Stimulated activated CD4-positive, alpha-beta T cell treated with anti-CD3 and anti-CD28 coated beads, Interleukin-15, amount 100 ng/mL, for 24 hours (primary cell): ENCODE results near the gene UBE2E1.
"Not testable (repeated sequence)": the region's sequence is repeated elsewhere in the genome, so short reads cannot be mapped to it uniquely, and the experiment has no call there.

Source experiments
- DNase-seq: peaks from one replicate; pipeline ENCODE4 v3.0.0-alpha.2; 2020

Gene UBE2E1

DNA sequence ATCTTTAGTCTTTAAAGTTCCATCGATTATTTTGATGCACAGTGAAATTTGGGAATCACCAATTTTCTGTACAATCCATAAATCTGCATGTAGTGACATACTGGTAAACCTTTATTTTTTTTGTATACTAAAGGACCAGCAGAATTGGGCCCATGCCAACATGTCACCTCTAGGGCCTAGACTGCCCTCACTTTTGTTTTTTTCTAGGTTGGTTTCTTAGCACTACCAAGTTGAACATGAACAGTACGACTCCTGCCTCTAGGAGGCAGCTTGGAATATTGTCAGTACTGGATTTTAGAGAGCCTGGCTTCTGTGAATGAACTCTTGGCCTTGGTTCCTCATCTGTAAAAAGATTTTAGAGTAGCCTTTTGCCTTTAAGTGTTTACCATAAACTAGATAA is 78.7 kb downstream of the UBE2E1 start:
- DNase-seq = no peak

DNA sequence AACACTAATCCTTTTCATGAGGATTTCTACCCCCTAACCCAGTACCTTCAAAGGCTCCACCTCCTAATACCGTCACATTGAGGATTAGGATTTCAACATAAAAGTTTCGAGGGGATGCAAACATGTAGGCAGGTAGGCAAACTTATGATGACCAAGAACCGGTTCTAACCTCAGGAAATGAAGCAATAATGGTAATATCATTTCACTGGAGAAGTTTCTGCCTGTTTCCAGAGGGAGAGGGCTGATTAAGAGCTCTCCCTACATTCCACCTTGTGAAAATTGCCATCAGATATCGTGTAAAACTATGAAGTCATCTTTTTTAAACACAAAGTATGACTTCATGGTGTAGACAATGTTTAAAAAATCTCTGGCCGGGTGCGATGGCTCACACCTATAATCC is 79.5 kb downstream of the UBE2E1 start:
- no peak for DNase-seq

DNA sequence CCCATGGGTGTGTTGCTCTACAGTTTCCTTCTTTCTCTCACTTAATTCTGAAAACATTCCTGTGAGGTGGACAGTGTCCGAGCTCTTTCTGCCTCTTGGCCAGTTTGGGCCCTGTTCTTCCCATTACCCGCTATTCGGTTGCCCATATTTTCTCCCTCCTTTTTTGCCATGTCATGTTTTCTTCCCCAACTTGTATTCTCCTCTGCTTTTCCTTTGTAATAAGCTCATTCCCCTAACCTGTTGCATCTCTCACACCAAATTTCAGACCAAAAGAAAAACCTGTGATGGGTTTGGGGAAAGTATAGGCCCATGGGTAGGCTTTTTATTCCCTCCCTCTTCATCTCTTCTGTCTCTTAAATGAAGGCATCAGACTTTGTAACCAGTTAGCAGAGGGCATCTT is 80.6 kb downstream of the UBE2E1 start:
- DNase-seq = no peak

GRCh38 chr3:23888617-23889228 is 83.0 kb downstream of the UBE2E1 start:
- DNase-seq = no peak

- DNase-seq = no peak
These were observed 83.6 kb downstream of the UBE2E1 start for GRCh38 chr3:23889386-23889785.

GRCh38 chr3:23889950-23890349 is 84.2 kb downstream of the UBE2E1 start:
- DNase-seq = no peak

- DNase-seq = no peak
These were observed 88.7 kb downstream of the UBE2E1 start for GRCh38 chr3:23894254-23895061.

DNA sequence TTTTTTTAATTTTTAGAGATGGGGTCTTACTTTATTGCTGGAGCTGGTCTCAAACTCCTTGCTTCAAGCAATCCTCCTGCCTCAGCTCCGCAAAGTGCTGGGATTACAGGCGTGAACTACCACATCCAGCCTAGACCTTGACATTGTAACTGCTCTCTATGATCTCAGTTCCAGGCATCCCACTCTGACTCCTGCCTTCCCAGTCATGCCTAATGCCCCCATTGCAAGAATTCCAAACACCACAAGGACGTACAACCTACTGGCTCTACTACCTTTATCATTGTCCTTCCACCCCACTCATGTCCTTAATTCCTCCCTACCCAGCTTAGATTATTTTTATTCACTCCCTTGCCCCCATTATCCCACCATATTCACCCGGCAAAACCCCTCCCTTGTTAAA is 89.4 kb downstream of the UBE2E1 start:
- DNase-seq = no peak

- no peak for DNase-seq
These were observed 95.0 kb downstream of the UBE2E1 start for GRCh38 chr3:23900744-23901143.

DNA sequence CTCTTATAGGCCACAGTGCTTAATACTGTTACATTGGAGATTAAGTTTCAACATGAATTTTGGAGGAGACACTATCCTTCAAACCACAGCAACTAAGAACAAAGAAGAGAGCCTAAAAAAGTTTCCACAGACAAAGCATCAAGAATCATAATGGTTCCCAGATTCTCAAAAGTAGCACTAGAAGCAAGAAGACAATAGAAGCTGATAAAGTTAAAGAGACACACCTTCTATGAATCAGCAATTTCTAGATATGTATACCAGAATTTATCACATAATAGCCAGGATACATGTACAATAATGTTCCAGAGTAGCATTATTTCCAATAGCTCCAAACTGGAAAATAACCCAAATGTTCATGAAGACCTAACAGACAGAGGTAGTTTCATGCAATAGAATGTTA is 98.8 kb downstream of the UBE2E1 start:
- no peak for DNase-seq

DNA sequence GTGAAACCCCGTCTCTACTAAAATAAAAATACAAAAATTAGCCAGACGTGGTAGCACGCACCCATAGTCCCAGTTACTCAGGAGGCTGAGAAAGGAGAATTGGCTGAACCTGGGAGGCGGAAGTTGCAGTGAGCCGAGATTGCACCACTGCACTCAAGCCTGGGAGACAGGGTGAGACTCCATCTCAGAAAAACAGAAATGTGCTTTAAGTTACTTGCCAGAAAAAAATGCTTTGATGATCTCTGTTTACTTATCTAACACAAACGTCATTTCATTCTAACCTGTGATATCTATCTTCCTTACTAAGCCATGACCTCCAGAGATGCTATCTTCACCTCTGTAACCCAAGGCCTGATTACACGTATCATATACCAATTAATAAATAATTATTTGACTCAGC is 103.6 kb downstream of the UBE2E1 start:
- no peak for DNase-seq

DNA sequence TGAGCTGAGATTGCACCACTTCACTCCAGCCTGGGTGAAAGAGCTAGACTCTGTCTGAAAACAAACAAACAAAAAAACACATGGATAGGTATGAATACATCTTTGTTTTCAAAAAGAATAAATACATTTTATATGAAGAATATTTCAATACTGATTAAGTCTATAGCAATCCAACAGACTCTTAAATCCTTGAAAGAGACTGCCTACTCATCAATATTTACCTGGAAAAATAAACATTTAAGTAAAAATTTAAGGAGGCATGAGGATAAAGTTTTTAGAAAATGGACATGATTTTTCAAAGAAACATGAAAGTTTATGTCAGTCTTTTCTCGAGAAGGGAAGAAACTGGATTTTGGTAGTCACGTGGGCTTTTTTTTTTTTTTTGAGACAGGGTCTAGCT is 105.6 kb downstream of the UBE2E1 start:
- no peak for DNase-seq

DNA sequence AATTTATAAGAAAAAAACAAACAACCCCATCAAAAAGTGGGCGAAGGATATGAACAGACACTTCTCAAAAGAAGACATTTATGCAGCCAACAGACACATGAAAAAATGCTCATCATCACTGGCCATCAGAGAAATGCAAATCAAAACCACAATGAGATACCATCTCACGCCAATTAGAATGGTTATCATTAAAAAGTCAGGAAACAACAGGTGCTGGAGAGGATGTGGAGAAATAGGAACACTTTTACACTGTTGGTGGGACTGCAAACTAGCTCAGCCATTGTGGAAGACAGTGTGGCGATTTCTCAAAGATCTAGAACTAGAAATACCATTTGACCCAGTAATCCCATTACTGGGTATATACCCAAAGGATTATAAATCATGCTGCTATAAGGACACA is 106.6 kb downstream of the UBE2E1 start:
- not testable (repeated sequence) for DNase-seq

GRCh38 chr3:23913182-23913581 is 107.4 kb downstream of the UBE2E1 start:
- DNase-seq = no peak

DNA sequence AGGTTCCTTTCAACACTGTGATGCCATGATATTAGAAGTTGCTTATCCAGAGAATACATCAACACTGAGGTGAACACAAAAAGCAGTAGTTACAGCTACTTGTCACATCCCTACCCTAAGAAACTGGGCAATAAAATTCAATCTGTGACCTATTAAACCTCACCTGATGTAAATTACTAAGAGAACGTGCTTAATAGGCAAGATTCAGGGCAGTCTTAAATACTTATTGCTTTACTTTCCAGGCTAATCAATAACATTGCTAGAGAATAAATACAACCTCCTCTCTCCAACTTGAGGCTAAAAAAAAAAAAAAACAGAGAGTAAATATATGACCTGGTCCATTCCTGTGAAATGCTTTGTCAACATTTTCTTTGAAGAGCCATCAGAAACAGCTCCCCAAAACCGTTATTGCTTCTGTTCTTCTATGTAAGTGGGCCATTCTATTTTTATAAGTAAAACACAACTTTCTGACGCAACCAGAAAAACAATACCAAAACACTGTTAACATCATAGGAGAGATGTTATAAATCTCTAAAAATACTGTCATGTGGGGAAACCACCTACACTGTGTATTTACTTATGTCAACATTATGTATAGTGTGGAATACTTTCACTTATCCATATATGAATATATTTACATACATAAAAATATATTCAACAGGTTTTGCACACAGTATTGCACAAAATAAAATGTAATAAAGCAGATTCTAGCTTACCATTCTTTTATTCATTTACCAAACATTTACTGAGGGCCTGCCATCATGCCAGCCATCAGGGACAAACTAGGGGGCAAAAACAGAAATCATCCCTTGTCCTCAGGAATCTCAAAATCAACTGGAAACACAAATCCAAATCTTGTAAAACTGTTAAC is 108.4 kb downstream of the UBE2E1 start:
- no peak for DNase-seq

DNA sequence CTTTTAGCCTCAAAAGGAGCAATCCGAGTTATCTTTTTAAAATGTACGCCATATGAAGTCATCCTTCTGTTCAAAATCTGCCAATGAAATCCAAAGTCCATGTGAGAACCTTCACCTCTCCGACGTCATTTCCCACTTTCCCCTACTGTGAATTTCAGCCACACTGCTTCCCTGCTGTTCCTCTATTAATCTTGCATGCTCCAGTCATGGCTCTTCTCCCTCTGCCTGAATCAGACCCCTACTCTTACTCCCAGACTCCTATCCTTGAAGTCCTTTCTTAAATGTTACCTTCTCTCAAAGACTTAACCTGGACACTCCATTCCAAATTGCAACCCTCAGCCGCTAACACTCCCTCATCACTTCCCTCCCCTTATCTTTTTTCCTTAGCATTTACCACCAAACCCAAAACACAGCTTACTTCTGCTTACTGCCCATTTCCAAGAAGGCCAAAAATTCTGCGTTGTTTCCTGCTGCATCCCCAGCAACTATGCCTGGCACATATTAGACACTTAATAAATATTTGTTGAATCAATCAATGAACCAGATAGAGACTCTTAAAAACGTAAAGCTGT is 109.9 kb downstream of the UBE2E1 start:
- DNase-seq = no peak

GRCh38 chr3:23916152-23916885 is 110.6 kb downstream of the UBE2E1 start:
- no peak for DNase-seq

GRCh38 chr3:23916886-23917678 is 111.3 kb downstream of the UBE2E1 start, which contains the start of the genes NKIRAS1 and RPL15:
Gene NKIRAS1 (minus strand): TSS chr3:23916990. CDS start chr3:23910904, 6,086 bp downstream.
Gene RPL15 (plus strand): TSS chr3:23917132. CDS start chr3:23917860, 728 bp downstream.
- DNase-seq = peak; percentile 98

DNA sequence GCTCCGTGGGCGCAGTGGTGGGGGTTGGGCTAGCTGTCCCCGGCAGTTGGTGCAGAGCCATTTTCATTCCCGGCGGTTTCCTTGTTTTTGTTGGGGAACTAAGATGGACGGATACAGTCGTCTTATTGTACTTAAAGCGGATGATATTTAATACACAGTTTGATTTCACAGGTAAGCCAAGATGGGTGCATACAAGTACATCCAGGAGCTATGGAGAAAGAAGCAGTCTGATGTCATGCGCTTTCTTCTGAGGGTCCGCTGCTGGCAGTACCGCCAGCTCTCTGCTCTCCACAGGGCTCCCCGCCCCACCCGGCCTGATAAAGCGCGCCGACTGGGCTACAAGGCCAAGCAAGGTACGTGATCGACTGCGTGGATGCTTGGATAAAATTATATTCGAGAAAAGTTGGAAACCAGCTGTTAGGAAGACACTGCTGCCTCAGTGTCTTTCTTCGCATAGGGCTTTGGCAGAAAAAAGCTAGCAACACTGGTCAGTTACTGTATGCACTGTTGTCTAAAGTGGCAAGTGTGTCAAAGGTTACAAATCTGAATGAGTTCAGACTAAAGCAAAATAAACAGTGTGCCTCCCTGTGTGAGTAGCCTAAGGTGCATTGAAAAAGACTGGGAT is 112.0 kb downstream of the UBE2E1 start:
- DNase-seq = not testable (repeated sequence)

- not testable (repeated sequence) for DNase-seq
These were observed 112.6 kb downstream of the UBE2E1 start for GRCh38 chr3:23918331-23918730.

DNA sequence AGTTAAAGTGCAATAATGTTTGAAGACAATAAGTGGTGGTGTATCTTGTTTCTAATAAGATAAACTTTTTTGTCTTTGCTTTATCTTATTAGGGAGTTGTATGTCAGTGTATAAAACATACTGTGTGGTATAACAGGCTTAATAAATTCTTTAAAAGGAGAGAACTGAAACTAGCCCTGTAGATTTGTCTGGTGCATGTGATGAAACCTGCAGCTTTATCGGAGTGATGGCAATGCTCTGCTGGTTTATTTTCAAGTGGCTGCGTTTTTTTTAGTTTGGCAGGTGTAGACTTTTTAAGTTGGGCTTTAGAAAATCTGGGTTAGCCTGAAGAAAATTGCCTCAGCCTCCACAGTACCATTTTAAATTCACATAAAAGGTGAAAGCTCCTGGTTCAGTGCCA is 113.9 kb downstream of the UBE2E1 start:
- DNase-seq = no peak
